Measurements from ENCODE around the gene CCDC51. TPM values are rescaled to one million over a fixed set of nuclear protein-coding genes. Genes with fewer than 3 reads are reported as not detected.
"Not testable (repeated sequence)": the region's sequence is repeated elsewhere in the genome, so short reads cannot be mapped to it uniquely, and the experiment has no call there.

The CCDC51 gene
- total RNA-seq, 4 donors from 2014 or later, result 2.6 to 11.1 (median 7.8) TPM

- peaks cover 0 to 11% of the 10 kb centered on the region in 2 donors for H3K4me1 ChIP-seq
- no peak overlapping the region for H3K4me3 ChIP-seq
- H3K27ac ChIP-seq, result peak overlapping the region; percentile 88 to 90
- DNase-seq, result peak; percentile 13
- H3K27me3 ChIP-seq, result no peaks in the 10 kb centered on the region
- no peaks in the 10 kb centered on the region for H3K36me3 ChIP-seq
- no peaks in the 10 kb centered on the region for H3K9me3 ChIP-seq
- TF ChIP-seq POLR2A (IDR thresholded peaks at IDR 0.05) (no peak), CTCF (IDR thresholded peaks at IDR 0.05) (no peak)
- intact Hi-C loops (cut with DNase I; ENCODE audit: low total_unique reads), result no loop called here
These were observed 36.1 kb downstream of the CCDC51 start for GRCh38 chr3:48403533-48404439.

GRCh38 chr3:48402907-48403306, 37.0 kb downstream of the CCDC51 start:
- Histone ChIP-seq H3K27ac (peak overlapping the region; percentile 88 to 90), H3K36me3 (no peaks in the 10 kb centered on the region), H3K4me3 (no peak overlapping the region), H3K27me3 (no peaks in the 10 kb centered on the region), H3K9me3 (no peaks in the 10 kb centered on the region), H3K4me1 (peaks cover 0 to 11% of the 10 kb centered on the region in 2 donors)
- peak in 1 of 2 donors; percentile 13 for DNase-seq
- TF ChIP-seq POLR2A (IDR thresholded peaks at IDR 0.05) (no peak), CTCF (IDR thresholded peaks at IDR 0.05) (no peak)
- intact Hi-C loops (cut with DNase I; ENCODE audit: low total_unique reads), result no loop called here

GRCh38 chr3:48402281-48402732, 37.6 kb downstream of the CCDC51 start:
- intact Hi-C loops (cut with DNase I; ENCODE audit: low total_unique reads), result no loop called here
- Histone ChIP-seq H3K27me3 (no peaks in the 10 kb centered on the region), H3K36me3 (no peaks in the 10 kb centered on the region), H3K9me3 (no peaks in the 10 kb centered on the region), H3K4me1 (peaks cover 0 to 11% of the 10 kb centered on the region in 2 donors), H3K4me3 (no peak overlapping the region), H3K27ac (peak overlapping the region; percentile 88 to 90)
- peak; percentile 88 to 95 for DNase-seq
- no peak for TF ChIP-seq POLR2A (IDR thresholded peaks at IDR 0.05)
- TF ChIP-seq CTCF (IDR thresholded peaks at IDR 0.05), result no peak

- H3K27me3 ChIP-seq; intact Hi-C loops (cut with DNase I; ENCODE audit: low total_unique reads); H3K36me3 ChIP-seq; H3K9me3 ChIP-seq; H3K4me3 ChIP-seq: not testable (repeated sequence)
- Histone ChIP-seq H3K4me1 (peaks cover 0 to 11% of the 10 kb centered on the region in 2 donors), H3K27ac (peak overlapping the region; percentile 88 to 90)
- DNase-seq, result peak; percentile 15 to 18
These were observed 38.5 kb downstream of the CCDC51 start for GRCh38 chr3:48401434-48401901.

GRCh38 chr3:48400824-48401433, 39.0 kb downstream of the CCDC51 start:
- peak; percentile 48 to 70 for DNase-seq
- H3K27ac ChIP-seq, result peak overlapping the region; percentile 88 to 90
- TF ChIP-seq CTCF (IDR thresholded peaks at IDR 0.05) (peak; percentile 75 to 94 (median 86)), POLR2A (IDR thresholded peaks at IDR 0.05) (no peak)
- H3K4me1 ChIP-seq, result peaks cover 0 to 11% of the 10 kb centered on the region in 2 donors
- intact Hi-C loops (cut with DNase I; ENCODE audit: low total_unique reads), result no loop called here
- H3K27me3 ChIP-seq, result no peaks in the 10 kb centered on the region
- no peak overlapping the region for H3K4me3 ChIP-seq
- no peaks in the 10 kb centered on the region for H3K9me3 ChIP-seq
- H3K36me3 ChIP-seq, result no peaks in the 10 kb centered on the region

Measured in uterus (tissue), 4 donors.